Spleen (tissue), 11 donors: ENCODE measurements around the gene EPHA2. TPM values are rescaled to one million over a fixed set of nuclear protein-coding genes. Genes with fewer than 3 reads are reported as not detected.
A peak's percentile ranks its signal among the peaks of the same experiment; 100 is the strongest.

Experiments
- DNase-seq: peaks from one replicate; pipeline ENCODE4 v3.0.0-alpha.2; 2020
- H3K27ac ChIP-seq, 8 donors: fragments of 200-600 bp; sonication (generic) in 7 of 8; 1 replicate in 4 of 8; 2 replicates in 4 of 8; pipeline versions ENCODE4 v1.5.0 to v1.8.0; 2016 to 2021; ENCODE audit warnings: inconsistent platforms in 4 of 8, mild to moderate bottlenecking in 4 of 8, moderate library complexity in 1 of 8
- H3K27me3 ChIP-seq, 7 donors: fragments of 200-600 bp; sonication (generic) in 6 of 7; replicated peaks in 1 of 7; 1 replicate in 4 of 7; 2 replicates in 3 of 7; pipeline versions ENCODE4 v1.5.0 to v1.8.0; 2016 to 2021; ENCODE audit warnings: inconsistent platforms in 3 of 7, mild to moderate bottlenecking in 1 of 7
- H3K36me3 ChIP-seq, 6 donors: fragments of 200-600 bp; sonication (generic) in 5 of 6; 1 replicate in 4 of 6; 2 replicates in 2 of 6; pipeline versions ENCODE4 v1.5.0 to v1.8.0; 2016 to 2021; ENCODE audit warnings: inconsistent platforms in 2 of 6
- H3K4me1 ChIP-seq, 6 donors: fragments of 200-600 bp; sonication (generic) in 5 of 6; 1 replicate in 3 of 6; 2 replicates in 3 of 6; pipeline versions ENCODE4 v1.5.0 to v1.8.0; 2016 to 2021; ENCODE audit warnings: inconsistent platforms in 3 of 6
- H3K4me3 ChIP-seq, 8 donors: fragments of 200-600 bp; sonication (generic) in 7 of 8; 1 replicate in 4 of 8; 2 replicates in 4 of 8; pipeline versions ENCODE4 v1.5.0 to v1.8.0; 2016 to 2021; ENCODE audit warnings: inconsistent platforms in 4 of 8, mild to moderate bottlenecking in 4 of 8, moderate library complexity in 2 of 8
- H3K9me3 ChIP-seq, 8 donors: fragments of 200-600 bp; sonication (generic) in 7 of 8; 1 replicate in 4 of 8; 2 replicates in 4 of 8; pipeline versions ENCODE4 v1.5.0 to v1.8.0; 2016 to 2021; ENCODE audit warnings: inconsistent platforms in 4 of 8
- POLR2A ChIP-seq, 3 donors: fragments of 450-650 bp; IDR thresholded peaks; one replicate each; pipeline ENCODE4 v1.5.1; 2017; ENCODE audit warnings: antibody characterized with exemption in 3 of 3, mild to moderate bottlenecking in 1 of 3
- POLR2AphosphoS5 ChIP-seq, 3 donors: sonication (generic); formaldehyde crosslinking; IDR thresholded peaks; one replicate each; pipeline ENCODE4 v1.5.1; 2017; ENCODE audit warnings: antibody characterized with exemption in 3 of 3
- WGBS, 5 donors: extraction: QIAGEN DNeasy Blood & Tissue Kit in 3 of 5; methylation state at CpG; one replicate each; pipeline versions ENCODE4 v1.1.5 to v1.1.7; 2013 to 2018; 5-methylcytosine and 5-hydroxymethylcytosine counted together
- intact Hi-C: fragments of 100-400 bp; cut with DNase I; formaldehyde crosslinking; loops from one replicate; pipeline ENCODE4 v1.15.0; 2023; ENCODE audit warnings: low total_unique reads
- polyA plus RNA-seq, 3 donors: library from polyadenylated mRNA; stranded (reverse); fragments of 200-250 nt; gene quantifications; one replicate each; pipeline ENCODE4 v1.2.1, GENCODE V29; 2013
- total RNA-seq, 7 donors: library from RNA; depleted of rRNA in 3 of 7; stranded (reverse); fragments of >200 nt in 3 of 7; fragmentation: NEBNext Ultra II Directional in 4 of 7; extraction: Animal tissue kit (Norgen Biotek cat#: 25700) in 4 of 7; gene quantifications; one replicate each; pipeline versions ENCODE4 v1.1.0 to v1.2.1, GENCODE V29; 2016 to 2021
- TF ChIP-seq, protein P1 (sequence below), 11 experiments: fragments of 200-600 bp in 7 of 11; fragments of 450-650 bp in 4 of 11; sonication (generic) in 4 of 11; IDR thresholded peaks in 8 of 11; conservative IDR thresholded peaks in 3 of 11; 1 replicate in 7 of 11; 2 replicates in 4 of 11; pipeline versions ENCODE4 v1.4.0 to v1.8.0; 2016 to 2021; ENCODE audit warnings: antibody characterized with exemption in 11 of 11, inconsistent platforms in 4 of 11, mild to moderate bottlenecking in 1 of 11
- donor health status: healthy with polysubstance abuse.
- donor health status: DM: no; HTN: no; CAD: no; lungs with moderate emphysema.
- donor health status: DM: no; HTN: no; CAD: no.
- donor health status: Bipolar disorder and iron deficiency.
- donor health status: healthy.
- donor health status: DM: no; HTN: no; CAD: no.
- donor health status: DM: yes; HTN: yes; CAD: no.

Gene EPHA2
- total and polyA plus RNA-seq, 10 donors, result 2.0 to 35.7 (median 14.8) TPM

DNA sequence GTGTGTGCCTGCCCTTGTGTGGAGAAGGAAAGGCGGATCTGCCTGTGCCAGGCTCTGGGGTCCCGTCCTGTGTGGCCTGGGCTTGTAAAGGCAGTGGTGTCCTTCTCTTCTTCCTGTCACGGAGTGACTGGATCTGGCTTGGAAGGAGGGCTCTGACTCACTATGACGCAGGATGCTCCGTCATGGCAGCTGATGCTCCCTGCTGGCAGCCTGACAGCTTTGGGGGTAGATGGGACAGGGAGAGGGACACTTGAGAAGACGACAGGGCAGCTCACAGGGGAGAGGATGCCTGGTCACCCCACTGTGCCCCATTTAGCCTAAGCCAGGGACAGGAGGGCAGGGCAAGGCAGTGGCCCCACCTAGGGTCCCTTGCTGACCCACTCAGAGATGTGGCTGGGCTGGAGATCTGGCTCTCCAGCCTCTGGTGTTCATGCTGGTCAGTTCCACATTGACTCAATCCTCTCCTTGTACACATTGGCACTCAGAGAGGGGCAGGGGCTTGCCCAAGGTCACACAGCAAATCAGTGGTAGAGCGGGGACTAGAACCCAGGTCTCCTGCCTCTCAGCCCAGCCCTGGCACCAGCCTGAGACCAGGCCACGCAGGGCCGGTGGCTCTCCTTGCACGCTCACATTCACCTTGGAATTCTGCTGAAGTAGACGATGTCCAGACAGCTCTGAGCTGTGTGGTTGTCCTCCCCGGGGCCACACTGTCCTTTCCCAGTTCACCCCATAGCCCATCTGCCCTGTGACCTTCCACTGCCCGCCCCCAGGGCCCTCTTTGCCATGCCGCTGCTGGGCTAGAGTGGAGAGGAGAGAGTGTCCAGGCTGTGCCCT, 79.6 kb downstream of the EPHA2 start:
- intact Hi-C loops, result no loop called here
- no peaks in the 10 kb centered on the region for H3K9me3 ChIP-seq
- no peaks in the 10 kb centered on the region for H3K36me3 ChIP-seq
- no peak overlapping the region for H3K27ac ChIP-seq
- peaks cover 0 to 47% (median 13%) of the 10 kb centered on the region in 7 donors for H3K27me3 ChIP-seq
- no peak overlapping the region for H3K4me3 ChIP-seq
- 52 to 87% (median 80%) methylated on average over 7 to 14 of the region's 14 CpGs for WGBS, 5 donors
- DNase-seq, result no peak
- TF ChIP-seq POLR2A (IDR thresholded peaks at IDR 0.05), result no peak
- TF ChIP-seq, protein P1, sequence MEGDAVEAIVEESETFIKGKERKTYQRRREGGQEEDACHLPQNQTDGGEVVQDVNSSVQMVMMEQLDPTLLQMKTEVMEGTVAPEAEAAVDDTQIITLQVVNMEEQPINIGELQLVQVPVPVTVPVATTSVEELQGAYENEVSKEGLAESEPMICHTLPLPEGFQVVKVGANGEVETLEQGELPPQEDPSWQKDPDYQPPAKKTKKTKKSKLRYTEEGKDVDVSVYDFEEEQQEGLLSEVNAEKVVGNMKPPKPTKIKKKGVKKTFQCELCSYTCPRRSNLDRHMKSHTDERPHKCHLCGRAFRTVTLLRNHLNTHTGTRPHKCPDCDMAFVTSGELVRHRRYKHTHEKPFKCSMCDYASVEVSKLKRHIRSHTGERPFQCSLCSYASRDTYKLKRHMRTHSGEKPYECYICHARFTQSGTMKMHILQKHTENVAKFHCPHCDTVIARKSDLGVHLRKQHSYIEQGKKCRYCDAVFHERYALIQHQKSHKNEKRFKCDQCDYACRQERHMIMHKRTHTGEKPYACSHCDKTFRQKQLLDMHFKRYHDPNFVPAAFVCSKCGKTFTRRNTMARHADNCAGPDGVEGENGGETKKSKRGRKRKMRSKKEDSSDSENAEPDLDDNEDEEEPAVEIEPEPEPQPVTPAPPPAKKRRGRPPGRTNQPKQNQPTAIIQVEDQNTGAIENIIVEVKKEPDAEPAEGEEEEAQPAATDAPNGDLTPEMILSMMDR (IDR thresholded peaks at IDR 0.05 in 8 of 11, conservative IDR thresholded peaks at IDR 0.05 in 3 of 11), result no peak
- TF ChIP-seq POLR2AphosphoS5 (IDR thresholded peaks at IDR 0.05), result peak in 2 of 3 donors; percentile 42 to 54
- peaks cover 3 to 34% (median 23%) of the 10 kb centered on the region in 6 donors for H3K4me1 ChIP-seq

DNA sequence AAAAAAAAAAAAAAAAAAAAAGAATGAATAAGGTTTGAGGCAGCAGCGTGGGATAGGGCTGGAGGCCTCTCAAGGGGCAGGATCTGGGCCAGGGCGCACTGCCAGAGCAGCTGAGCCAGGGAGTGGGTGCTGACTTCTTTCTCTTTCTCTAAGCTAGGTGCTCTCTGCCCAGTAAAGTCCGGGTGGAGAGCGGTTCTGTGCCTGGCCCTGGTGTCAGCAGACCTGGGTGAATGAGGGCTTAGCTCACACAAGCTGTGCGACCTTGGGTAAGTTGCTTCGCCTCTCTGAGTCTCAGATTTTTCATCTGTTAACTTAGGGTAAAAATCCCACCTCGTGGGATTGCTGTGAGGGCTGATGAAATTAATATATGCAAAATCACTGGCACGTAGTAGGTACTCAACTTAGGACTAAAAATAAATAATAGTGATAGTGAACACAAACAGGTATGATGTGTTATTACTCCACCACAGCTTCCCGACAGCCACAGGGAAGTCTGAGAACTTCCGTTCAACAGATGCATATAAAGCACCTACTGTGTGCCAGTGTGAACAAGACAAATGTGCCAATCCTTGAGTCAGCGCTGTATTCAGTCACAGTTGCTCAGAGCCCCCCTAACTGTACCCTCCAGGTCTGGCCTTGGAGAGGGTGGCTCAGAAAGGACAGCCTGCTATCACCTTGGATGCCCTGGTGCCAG, 80.4 kb downstream of the EPHA2 start:
- intact Hi-C loops, result no loop called here
- Histone ChIP-seq H3K27me3 (peaks cover 0 to 50% (median 13%) of the 10 kb centered on the region in 7 donors), H3K36me3 (no peaks in the 10 kb centered on the region), H3K9me3 (no peaks in the 10 kb centered on the region), H3K4me3 (no peak overlapping the region), H3K4me1 (peaks cover 3 to 41% (median 23%) of the 10 kb centered on the region in 6 donors), H3K27ac (no peak overlapping the region)
- no peak for TF ChIP-seq POLR2A (IDR thresholded peaks at IDR 0.05)
- no peak for TF ChIP-seq POLR2AphosphoS5 (IDR thresholded peaks at IDR 0.05)
- TF ChIP-seq, protein P1 (IDR thresholded peaks at IDR 0.05 in 8 of 11, conservative IDR thresholded peaks at IDR 0.05 in 3 of 11), result no peak
- no peak for DNase-seq
- 73 to 88% (median 79%) methylated on average over 11 of the region's 11 CpGs for WGBS, 5 donors

Other genes with a start within 250 kb of the EPHA2 start
- gene ZBTB17, start 180.0 kb downstream of the EPHA2 start, total RNA-seq, result 10 to 100 TPM; 36.8 to 73.4 (median 52.1) TPM
- gene ZBTB17, start 180.0 kb downstream of the EPHA2 start, polyA plus RNA-seq, result 100 to 1,000 TPM in 2 of 3 donors, 10 to 100 TPM in 1; 46.5 to 139 (median 111) TPM
- gene SRARP, start 151.8 kb downstream of the EPHA2 start, total RNA-seq, result not detected
- gene SRARP, start 151.8 kb downstream of the EPHA2 start, polyA plus RNA-seq, result not detected
- gene HSPB7, start 138.0 kb downstream of the EPHA2 start, total RNA-seq, result 1 to 10 TPM in 6 of 7 donors, under 1 TPM in 1; 0.60 to 3.7 (median 2.2) TPM
- gene HSPB7, start 138.0 kb downstream of the EPHA2 start, polyA plus RNA-seq, result 1 to 10 TPM; 2.3 to 8.1 (median 4.2) TPM
- under 1 TPM in 3 of 7 donors, not detected in 4; 0.22 to 0.46 (median 0.37) TPM for gene CLCNKA, start 134.0 kb downstream of the EPHA2 start, total RNA-seq
- under 1 TPM; 0.19 to 0.50 (median 0.20) TPM for gene CLCNKA, start 134.0 kb downstream of the EPHA2 start, polyA plus RNA-seq
- under 1 TPM in 1 of 7 donors, not detected in 6; 0.13 TPM for gene CLCNKB, start 112.3 kb downstream of the EPHA2 start, total RNA-seq
- under 1 TPM; 0.04 to 0.10 (median 0.06) TPM for gene CLCNKB, start 112.3 kb downstream of the EPHA2 start, polyA plus RNA-seq
- under 1 TPM in 1 of 7 donors, not detected in 6; 0.47 TPM for gene FAM131C, start 82.4 kb downstream of the EPHA2 start, total RNA-seq
- gene FAM131C, start 82.4 kb downstream of the EPHA2 start, polyA plus RNA-seq, result under 1 TPM in 1 of 3 donors, not detected in 2; 0.11 TPM
- gene ARHGEF19, start 56.6 kb upstream of the EPHA2 start, total RNA-seq, result 10 to 100 TPM in 1 of 7 donors, 1 to 10 TPM in 6; 3.5 to 12.9 (median 8.0) TPM
- 1 to 10 TPM; 4.8 to 7.7 (median 6.4) TPM for gene ARHGEF19, start 56.6 kb upstream of the EPHA2 start, polyA plus RNA-seq
- 1 to 10 TPM; 4.0 to 7.6 (median 5.3) TPM for gene CPLANE2, start 81.1 kb upstream of the EPHA2 start, total RNA-seq
- 1 to 10 TPM; 2.1 to 6.1 (median 2.2) TPM for gene CPLANE2, start 81.1 kb upstream of the EPHA2 start, polyA plus RNA-seq
- gene FBXO42, start 196.4 kb upstream of the EPHA2 start, total RNA-seq, result 10 to 100 TPM; 18.7 to 30.2 (median 23.7) TPM
- gene FBXO42, start 196.4 kb upstream of the EPHA2 start, polyA plus RNA-seq, result 10 to 100 TPM in 1 of 3 donors, 1 to 10 TPM in 2; 8.6 to 12.4 (median 9.9) TPM
- 100 to 1,000 TPM in 4 of 7 donors, 10 to 100 TPM in 3; 68.9 to 129 (median 103) TPM for gene SZRD1, start 211.2 kb upstream of the EPHA2 start, total RNA-seq
- 10 to 100 TPM; 37.8 to 84.1 (median 53.8) TPM for gene SZRD1, start 211.2 kb upstream of the EPHA2 start, polyA plus RNA-seq